ENCODE data around the gene ATP9B.

The ATP9B gene

GRCh38 chr18:79405781-79406575 lies 336.8 kb downstream of the ATP9B start:
- no peak for DNase-seq (ENCODE audit: low spot score)

GRCh38 chr18:79406708-79407107 lies 337.5 kb downstream of the ATP9B start:
- DNase-seq (ENCODE audit: low spot score), result no peak

GRCh38 chr18:79409313-79409712 lies 340.1 kb downstream of the ATP9B start:
- no peak for DNase-seq (ENCODE audit: low spot score)

GRCh38 chr18:79410171-79410641 lies 341.0 kb downstream of the ATP9B start:
- DNase-seq (ENCODE audit: low spot score), result no peak

GRCh38 chr18:79410731-79411613 lies 341.8 kb downstream of the ATP9B start:
- DNase-seq (ENCODE audit: low spot score), result no peak

GRCh38 chr18:79411614-79412526 lies 342.7 kb downstream of the ATP9B start:
- no peak for DNase-seq (ENCODE audit: low spot score)

GRCh38 chr18:79413025-79413424 lies 343.8 kb downstream of the ATP9B start:
- no peak for DNase-seq (ENCODE audit: low spot score)

- DNase-seq (ENCODE audit: low spot score), result no peak
These were observed 344.2 kb downstream of the ATP9B start for GRCh38 chr18:79413426-79413825.

GRCh38 chr18:79413901-79414300 lies 344.7 kb downstream of the ATP9B start:
- DNase-seq (ENCODE audit: low spot score), result no peak

- no peak for DNase-seq (ENCODE audit: low spot score)
These were observed 347.0 kb downstream of the ATP9B start for GRCh38 chr18:79416022-79416676.

GRCh38 chr18:79416677-79417052 lies 347.5 kb downstream of the ATP9B start:
- DNase-seq (ENCODE audit: low spot score), result no peak

- DNase-seq (ENCODE audit: low spot score), result no peak
These were observed 349.0 kb downstream of the ATP9B start for GRCh38 chr18:79418236-79418635.

GRCh38 chr18:79418642-79419041 lies 349.4 kb downstream of the ATP9B start:
- DNase-seq (ENCODE audit: low spot score), result no peak

GRCh38 chr18:79420033-79420745 lies 351.0 kb downstream of the ATP9B start:
- no peak for DNase-seq (ENCODE audit: low spot score)

- no peak for DNase-seq (ENCODE audit: low spot score)
These were observed 352.2 kb downstream of the ATP9B start for GRCh38 chr18:79421275-79421857.

GRCh38 chr18:79422022-79422782 lies 353.0 kb downstream of the ATP9B start:
- DNase-seq (ENCODE audit: low spot score), result no peak

GRCh38 chr18:79422783-79423165 lies 353.6 kb downstream of the ATP9B start:
- DNase-seq (ENCODE audit: low spot score), result no peak

GRCh38 chr18:79423211-79424007 lies 354.2 kb downstream of the ATP9B start:
- no peak for DNase-seq (ENCODE audit: low spot score)

All from SK-N-DZ (cell line).